HG02798 (cell line): Measurements from ENCODE around the gene BDNF.
"Not testable (repeated sequence)": the region's sequence is repeated elsewhere in the genome, so short reads cannot be mapped to it uniquely, and the experiment has no call there.

ENCODE experiments used
- ATAC-seq: cut with Tn5 transposase; IDR thresholded peaks from one replicate; pipeline ENCODE4 v1.9.1; 2021; ENCODE audit warnings: mild to moderate bottlenecking; ENCODE audit not compliant: unreplicated experiment, poor library complexity

BDNF gene

GRCh38 chr11:27629023-27629422 is 71.2 kb downstream of the BDNF start:
- ATAC-seq = not testable (repeated sequence)

DNA sequence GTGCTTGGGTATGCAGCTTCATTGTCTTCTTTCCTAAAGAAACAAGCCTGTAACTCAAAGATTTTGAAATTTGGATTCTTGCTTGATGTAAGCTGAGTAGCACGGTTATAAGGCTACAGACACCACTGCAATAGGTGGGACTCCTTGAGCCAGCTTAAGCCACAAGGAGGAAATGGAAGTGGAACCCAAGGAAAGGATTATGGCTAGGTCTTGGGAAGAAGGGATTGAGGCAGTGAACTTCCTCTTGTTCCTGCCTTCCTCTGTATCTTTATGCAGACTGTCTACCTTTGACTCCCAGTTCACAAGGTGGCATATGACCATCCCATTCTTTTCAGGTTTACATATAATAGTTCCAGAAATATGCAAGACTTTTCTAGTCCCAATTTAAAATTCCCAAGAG is 72.3 kb downstream of the BDNF start:
- no peak for ATAC-seq

DNA sequence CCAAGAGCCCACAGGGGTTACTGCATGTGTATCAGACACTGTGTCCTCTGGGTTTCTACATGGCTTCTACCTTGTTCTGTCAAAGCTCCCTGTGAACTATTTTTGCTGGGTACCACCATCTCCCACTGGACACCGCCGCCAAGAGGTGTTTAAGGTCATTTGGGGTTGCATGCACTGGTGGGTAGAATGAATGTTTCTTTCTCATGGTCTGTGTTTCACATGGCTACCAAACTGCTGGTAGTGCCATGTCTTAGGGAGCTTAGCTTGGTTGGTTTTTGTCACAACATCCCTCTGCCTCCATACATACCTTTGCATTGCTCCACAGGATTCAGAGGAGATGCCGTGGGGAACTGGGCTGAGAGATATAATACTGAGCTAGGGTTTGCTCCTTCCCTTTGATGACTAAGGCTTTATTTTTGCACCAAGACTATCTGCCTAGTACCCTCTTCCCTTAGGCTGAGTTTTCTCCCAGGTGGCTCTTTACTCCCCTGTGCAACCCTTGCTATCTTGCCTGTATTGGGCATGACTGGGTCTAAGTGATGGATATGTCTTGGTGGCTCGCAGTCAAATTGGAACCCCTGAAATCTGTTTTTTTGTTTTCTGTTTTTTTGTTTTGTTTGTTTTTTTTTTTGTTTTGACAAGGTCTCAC is 73.2 kb downstream of the BDNF start:
- no peak for ATAC-seq

DNA sequence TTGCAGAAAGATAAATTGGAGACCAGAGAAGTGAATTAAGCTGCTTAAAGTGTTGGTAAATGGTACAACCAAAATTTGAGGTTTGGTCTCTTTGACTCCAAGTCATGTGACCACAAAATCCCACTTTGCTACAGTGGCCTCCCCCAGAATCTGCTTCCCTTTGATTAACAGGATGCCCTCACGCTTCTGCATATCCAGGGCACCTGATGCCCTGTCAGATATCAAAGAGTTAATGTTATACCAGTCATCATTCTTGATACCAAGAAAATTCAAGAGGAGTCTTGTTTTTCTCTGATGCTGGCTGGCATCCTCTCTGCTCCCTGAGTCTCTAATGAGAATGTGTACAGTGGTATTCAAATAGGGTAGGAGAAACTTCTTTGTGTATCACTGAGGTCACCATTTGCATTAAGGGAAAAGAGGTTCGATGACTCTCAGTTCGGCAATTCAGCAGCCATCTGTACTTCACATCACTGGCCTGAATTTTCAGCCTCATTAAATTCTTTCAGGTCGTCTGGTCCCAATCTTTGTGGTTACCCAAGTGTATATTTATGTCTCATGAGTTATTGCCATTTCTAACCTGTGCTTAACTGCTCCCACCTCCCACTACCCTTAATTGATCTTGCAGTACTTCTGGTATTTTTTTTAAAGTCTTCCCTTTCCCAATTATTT is 73.9 kb downstream of the BDNF start:
- no peak for ATAC-seq

GRCh38 chr11:27625347-27625912 is 74.8 kb downstream of the BDNF start:
- ATAC-seq = no peak

DNA sequence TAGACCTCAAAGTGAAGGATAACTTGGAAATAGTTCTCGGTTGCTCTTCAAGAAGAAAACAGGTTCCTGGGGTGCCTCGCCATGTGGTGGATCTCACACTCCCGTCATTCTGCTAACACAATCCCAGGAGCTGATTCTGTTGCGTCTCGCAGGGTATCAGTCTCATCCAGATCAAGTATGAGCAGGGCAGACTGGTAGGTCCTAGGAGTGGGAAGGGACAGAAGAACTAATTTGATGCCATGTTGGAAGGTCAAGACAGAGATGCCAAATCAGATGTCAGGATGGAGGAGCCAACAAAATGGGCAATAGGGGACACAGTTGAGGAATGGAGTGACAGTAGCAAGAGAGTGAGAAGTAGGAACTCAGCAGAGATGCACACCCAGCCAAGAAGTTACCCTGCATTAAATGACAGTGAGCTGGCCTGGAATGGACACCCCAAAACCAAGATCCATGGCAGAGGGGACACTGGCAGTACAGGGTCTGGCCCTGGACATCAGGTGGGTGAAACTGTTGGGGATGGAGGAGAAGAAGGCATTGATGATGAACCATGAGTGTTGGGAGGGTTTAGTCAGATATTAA is 76.2 kb downstream of the BDNF start:
- no peak for ATAC-seq

DNA sequence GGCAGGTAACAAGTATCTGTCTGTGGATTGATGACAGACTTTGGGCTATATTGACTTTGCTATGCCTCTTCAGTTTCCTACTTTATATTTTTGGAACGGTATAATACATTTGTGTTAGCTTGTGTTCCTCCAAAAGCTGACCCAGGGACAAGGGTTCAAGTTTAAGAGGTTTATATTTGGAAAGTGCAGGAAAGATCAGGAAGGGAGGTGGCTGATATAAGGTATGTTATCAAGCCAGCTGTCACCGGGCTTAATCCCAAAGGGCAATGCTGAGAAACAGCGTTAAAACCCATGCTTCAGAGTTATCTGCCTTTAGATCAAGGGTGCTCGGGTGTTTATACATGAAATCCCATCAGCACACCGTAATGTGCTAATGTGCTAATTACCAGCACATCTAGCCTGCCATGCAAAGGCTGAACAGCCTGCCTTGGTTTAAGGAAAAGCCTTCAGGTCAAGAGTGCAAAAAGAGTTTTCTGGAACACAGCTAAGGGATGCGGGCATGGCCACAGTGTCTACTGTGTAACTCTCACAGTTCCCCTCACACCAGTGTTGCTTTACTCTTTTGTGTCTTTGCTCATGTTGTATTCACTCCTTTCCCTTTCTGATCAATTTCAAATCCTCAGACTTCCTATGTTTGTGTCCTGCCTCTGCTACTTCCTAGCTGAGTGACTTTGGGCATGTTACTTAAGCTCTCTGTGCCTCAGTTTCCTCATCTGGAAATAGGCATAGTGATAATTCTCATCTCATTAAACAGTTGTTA is 77.5 kb downstream of the BDNF start:
- no peak for ATAC-seq

- ATAC-seq = no peak
These were observed 78.7 kb downstream of the BDNF start for GRCh38 chr11:27621405-27622161.

DNA sequence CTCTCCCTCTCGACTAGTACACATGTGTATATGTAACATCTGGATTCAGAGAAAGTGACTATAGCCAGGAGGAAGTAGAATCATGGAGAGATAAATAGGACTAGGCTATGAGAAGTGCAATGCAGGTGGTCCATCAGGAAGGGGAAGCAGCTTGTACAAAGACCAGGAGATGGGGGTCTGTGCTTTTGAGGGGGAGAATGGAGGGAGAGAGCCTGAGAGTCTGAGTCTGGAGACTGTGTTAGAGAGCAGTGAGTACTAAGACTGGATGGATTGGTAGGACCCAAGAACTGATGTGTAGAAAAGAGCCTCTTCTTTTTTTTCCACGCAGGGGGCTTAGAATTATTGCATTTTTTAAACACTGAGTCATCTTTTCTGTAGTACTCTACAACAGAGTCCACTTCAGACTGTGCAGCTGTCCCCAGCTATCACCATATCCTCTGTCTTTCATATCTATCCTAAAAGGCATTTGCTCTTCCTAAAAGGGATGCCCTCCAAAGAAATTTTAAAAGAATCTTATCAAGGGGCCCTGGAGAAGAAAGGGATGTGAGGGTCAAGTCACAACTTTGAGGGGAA is 80.4 kb downstream of the BDNF start:
- no peak for ATAC-seq

DNA sequence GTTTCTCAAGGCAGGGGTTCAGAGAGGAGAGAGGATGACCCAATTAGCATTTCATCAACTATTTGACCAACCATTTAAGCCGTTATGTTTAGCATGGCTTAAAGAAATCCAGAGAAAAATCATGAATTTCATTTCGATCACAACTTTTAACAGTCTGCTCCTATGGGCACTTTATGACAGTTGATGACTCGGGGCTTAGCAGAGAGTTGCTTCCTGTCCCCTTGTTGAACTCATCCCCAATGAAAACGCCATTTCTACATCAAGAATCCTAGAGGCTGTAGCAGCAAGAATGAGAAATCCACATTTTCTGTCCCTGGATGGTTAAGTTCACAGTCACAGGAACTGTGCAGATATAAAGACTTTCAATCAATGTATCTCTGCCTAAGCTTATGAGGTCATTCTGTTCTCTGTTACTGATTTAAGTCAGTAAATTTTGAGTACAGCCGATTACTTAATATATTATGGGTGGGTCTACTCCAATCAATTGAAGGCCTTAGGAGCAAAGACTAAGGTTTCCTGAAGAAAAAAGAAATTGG is 81.1 kb downstream of the BDNF start:
- no peak for ATAC-seq

- ATAC-seq = no peak
These were observed 81.9 kb downstream of the BDNF start for GRCh38 chr11:27618281-27618915.

- ATAC-seq = no peak
These were observed 83.5 kb downstream of the BDNF start for GRCh38 chr11:27616711-27617110.

GRCh38 chr11:27615833-27616232 is 84.4 kb downstream of the BDNF start:
- ATAC-seq = no peak

DNA sequence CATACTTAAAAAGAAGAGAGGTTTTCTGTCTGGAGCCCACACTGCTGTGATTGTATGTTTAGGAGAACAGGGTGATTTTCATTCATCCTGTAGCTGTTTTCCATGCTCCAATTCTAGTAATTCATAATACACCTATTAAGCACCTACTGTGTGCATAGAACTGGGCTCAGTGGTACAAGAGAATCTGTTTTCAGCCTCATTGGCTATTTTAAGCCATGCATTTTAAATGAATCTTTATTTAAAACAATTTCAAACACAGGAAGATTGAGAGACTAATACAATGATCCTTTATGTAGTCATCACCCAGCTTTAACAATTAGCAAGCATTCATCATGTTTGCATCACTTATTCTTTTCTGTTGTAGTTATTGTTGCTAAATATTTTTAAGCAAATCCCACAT is 86.2 kb downstream of the BDNF start:
- no peak for ATAC-seq

GRCh38 chr11:27612932-27613880 is 87.0 kb downstream of the BDNF start:
- no peak for ATAC-seq

- no peak for ATAC-seq
These were observed 88.3 kb downstream of the BDNF start for GRCh38 chr11:27611947-27612455.

GRCh38 chr11:27611390-27611789 is 88.9 kb downstream of the BDNF start:
- ATAC-seq = no peak

GRCh38 chr11:27610946-27611345 is 89.3 kb downstream of the BDNF start:
- no peak for ATAC-seq
